Stimulated activated CD4-positive, alpha-beta T cell treated with anti-CD3 and anti-CD28 coated beads, Interleukin-12 subunit alpha, Interleukin-12 subunit beta, amount 100 ng/mL, for 48 hours (primary cell): ENCODE data around the gene SIRT3.

Experiments
- DNase-seq, 3 donors: peaks; one replicate each; pipeline ENCODE4 v3.0.0-alpha.2; 2020; ENCODE audit warnings: low read depth in 2 of 3, low spot score in 1 of 3

The SIRT3 gene

DNA sequence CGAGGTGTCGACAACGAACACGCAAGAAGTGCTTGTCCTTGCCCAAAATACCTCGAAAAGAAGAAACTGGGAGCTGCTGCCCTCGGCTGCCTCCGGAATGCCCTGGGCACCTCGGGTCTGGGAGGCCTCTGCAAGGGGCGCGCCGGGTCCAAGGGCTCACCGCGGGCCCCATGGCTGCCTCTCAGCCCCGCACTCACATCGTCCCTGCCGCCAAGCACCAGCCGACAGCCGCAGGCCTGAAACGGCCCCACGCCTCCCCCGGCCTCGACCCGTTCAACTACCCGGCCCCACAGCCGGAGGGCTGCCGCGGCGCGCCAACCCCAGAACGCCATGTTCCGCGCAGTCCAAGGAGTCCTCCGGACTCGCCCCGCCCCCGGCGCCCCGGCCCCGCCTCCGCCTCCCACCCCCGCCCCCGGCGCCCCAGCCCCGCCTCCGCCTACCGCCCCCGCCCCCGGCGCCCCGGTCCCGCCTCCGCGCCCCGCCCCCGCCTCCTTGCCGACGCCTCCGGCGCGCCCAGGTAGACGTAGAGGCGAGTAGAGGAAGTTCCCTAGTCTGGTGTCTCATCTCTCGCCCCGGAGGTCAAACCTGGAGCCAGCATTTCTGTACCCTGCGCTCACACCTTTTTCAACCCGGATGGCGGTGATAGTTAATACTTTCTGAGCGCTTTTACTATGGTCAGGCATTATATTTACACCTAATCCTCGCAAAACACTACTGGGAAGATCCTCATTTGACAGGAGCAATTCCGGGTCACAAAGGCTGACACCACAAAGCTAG is at the start of gene SIRT3:
SIRT3 (minus strand) TSS at position 346 of the 777 bp plus-strand sequence; CDS start at position 332, 14 bp downstream.
- peak in 2 of 3 donors; percentile 65 to 70 for DNase-seq

DNA sequence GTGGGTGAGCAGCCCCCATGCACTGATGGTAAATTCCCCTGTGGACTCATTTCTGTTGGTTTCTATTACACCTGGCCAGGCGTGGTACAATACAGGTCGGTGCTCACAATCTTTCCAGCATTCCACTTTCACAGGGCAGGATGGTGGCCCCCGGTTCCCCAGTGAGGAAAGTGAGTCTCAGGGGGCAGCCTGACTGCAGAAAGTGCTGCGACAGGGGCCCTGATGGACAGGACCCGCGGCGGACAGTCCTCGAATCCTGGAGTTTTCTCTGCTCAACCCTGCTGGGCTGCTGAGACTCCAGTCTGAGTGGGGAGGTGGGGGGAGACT is 49.7 kb upstream of the SIRT3 start:
- no peak for DNase-seq

DNA sequence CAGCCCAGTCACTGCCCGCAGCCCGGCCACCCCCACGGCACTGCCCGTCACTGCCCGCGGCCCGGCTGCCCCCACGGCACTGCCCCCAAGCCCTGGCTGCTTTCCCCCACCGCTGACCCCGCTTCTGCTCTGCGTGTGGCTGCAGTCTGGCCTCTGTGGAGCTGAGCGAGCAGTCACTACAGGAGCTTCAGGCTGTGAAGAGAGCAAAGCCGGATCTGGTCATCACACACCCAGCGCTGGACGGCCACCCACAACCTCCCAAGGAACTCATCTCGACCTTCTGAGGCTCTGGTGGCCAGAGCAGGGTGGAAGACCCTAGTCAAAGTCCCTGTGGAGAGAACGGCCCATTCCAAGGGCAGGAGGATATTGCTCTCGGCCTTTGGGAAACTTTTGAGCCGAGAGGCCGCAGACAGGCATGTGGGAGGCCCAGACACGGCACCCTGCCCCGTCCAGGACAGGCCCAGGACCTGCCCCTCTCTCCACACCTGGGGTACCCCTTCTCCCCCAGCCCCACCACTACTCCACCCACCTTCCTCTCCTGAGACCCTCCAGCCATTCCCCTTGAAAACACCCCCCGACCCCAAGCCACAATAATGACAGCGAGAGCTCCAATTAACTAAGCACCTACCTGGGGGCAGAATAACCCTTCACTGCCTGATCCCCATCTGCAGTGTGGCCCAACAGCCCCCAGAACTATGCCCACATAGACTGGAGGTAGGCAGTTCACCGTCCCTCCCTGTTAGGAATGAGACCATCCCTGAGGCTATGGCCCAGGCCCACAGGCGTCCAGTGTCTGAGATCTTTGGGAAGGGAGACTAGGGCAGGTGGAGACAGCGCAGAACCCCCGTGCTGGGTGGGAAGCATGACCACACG is 49.1 kb upstream of the SIRT3 start:
- DNase-seq = no peak

DNA sequence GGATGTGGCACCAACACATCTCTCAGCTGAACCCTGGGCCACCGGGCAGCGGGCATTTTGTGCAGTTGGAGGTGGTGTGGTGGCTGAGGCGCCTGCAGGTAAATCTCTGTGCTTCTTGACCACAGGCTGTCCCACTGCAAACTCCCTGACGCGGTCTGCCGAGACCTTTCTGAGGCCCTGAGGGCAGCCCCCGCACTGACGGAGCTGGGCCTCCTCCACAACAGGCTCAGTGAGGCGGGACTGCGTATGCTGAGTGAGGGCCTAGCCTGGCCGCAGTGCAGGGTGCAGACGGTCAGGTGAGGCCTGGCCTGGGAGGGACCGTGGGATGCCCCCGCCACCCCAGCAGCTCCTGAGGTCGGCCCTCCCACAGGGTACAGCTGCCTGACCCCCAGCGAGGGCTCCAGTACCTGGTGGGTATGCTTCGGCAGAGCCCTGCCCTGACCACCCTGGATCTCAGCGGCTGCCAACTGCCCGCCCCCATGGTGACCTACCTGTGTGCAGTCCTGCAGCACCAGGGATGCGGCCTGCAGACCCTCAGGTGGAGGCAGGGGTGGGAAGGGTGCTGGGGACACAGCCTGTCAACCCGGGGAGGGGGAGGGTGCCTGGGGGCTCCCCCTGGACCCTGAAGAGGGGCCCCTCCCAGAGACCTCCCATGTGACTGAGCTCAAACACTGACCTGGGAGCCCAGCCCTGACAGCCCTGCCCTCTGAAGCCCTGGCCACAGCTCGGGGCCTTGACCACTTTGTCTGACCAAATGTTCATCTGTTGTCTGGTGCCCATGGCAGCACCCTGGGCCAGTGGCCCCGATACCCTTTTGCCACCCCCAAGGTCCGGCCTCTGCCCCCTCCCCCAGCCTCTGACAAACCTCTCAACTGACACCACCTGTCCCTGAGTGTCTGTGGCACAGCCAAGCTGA is 48.2 kb upstream of the SIRT3 start:
- no peak for DNase-seq

DNA sequence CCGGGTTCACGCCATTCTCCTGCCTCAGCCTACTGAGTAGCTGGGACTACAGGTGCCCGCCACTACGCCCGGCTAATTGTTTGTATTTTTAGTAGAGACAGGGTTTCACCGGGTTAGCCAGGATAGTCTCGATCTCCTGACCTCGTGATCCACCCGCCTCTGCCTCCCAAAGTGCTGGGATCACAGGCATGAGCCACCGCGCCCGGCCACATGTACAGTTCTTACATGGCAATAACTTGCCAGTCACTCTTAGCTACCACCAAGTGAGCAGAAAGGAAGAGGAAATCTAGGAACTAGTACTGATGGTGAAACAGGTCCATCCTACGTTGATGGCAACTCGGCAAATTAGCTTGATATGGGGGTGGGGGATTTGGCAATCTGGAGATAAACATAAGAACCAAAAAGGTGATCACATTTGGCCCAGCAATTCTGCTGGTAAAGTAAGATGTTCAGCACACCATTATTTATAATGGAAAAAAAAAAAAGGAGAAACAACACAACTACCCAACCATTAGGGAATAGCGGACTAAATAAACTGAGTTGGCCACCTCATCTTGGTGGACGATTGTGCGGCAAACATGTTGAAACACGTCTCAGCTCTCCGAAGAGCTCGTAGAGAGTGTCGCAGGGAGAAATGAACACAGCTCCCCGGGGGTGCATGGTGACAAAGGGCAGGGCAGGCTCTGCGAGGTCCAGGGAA is 47.4 kb upstream of the SIRT3 start:
- no peak for DNase-seq

DNA sequence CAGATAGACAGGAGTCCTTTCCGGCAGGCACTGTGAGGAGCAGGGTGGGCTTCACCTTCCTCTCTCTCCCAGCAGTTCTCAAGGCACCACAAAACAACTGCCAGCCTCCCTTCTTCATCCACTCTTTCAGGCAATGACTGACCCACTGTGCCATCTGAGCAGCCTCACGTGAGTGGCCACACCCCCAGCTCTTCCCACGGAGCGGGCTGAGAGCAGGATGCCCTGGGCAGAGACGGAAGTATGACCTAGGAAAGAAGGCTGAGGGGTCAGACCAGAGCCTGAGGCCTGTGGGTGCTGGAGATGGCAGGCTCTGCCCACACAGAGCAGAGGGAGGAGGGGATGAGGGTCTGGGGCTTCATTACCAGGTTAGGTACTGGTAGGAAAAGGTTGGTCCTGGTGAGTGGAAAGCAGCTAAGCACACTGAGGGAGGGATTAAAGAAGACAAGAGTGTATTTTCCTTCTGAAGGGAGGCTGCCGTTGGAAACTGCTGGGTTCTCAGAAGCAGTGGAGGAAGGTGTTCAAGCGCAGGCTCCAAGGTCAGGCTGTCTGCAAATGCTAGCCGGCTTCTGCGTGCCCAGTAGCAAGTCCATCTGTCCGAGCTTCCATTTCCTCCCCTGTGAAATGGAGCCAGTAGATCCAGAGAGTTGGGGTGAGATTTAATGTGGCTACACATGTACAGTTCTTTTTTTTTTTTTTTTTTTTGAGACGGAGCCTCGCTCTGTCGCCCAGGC is 46.7 kb upstream of the SIRT3 start:
- DNase-seq = no peak

DNA sequence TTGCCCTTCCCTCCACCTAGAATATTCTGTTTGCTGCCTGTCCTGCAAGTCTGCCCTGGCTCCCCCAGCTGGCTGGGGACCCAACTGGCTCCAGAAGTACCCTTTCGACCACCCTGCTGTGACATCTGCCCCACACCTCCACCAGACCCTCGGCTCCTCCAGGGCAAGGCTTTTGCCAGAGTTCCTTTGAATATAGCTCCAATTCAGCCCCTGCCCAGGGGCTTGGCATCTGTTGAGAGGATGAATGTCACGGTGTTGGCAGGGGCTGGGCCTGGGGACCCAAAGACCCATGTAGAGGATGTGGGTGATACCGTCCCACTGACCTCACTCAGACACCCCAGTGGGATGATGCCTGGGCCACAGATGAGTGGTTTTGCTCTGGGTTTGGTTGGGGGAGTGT is 46.0 kb upstream of the SIRT3 start:
- no peak for DNase-seq

DNA sequence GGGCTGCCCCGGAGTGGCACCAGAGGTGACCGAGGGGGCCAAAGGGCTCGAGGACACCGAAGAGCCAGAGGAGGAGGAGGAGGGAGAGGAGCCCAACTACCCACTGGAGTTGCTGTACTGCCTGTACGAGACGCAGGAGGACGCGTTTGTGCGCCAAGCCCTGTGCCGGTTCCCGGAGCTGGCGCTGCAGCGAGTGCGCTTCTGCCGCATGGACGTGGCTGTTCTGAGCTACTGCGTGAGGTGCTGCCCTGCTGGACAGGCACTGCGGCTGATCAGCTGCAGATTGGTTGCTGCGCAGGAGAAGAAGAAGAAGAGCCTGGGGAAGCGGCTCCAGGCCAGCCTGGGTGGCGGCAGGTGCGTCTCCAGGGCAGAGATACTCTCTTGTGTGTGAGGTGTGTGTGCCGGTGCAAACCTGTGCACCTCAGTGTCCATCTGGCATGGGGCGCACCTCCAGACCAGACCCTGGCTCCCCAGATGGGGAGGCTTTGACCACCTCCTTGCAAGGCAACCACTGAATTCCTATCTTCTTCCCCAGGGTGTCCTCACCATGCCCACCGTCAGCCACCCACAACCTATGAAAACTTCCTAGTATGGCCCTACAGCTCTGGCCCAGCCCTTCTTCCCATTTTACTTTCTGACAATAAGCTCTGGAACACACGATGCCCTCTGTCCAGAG is 45.5 kb upstream of the SIRT3 start:
- DNase-seq = no peak

DNA sequence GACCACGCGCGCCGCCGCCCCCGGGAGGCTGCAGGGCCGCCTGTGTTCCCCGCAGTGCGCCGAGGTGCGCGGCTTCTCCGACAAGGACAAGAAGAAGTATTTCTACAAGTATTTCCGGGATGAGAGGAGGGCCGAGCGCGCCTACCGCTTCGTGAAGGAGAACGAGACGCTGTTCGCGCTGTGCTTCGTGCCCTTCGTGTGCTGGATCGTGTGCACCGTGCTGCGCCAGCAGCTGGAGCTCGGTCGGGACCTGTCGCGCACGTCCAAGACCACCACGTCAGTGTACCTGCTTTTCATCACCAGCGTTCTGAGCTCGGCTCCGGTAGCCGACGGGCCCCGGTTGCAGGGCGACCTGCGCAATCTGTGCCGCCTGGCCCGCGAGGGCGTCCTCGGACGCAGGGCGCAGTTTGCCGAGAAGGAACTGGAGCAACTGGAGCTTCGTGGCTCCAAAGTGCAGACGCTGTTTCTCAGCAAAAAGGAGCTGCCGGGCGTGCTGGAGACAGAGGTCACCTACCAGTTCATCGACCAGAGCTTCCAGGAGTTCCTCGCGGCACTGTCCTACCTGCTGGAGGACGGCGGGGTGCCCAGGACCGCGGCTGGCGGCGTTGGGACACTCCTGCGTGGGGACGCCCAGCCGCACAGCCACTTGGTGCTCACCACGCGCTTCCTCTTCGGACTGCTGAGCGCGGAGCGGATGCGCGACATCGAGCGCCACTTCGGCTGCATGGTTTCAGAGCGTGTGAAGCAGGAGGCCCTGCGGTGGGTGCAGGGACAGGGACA is 44.8 kb upstream of the SIRT3 start:
- no peak for DNase-seq

DNA sequence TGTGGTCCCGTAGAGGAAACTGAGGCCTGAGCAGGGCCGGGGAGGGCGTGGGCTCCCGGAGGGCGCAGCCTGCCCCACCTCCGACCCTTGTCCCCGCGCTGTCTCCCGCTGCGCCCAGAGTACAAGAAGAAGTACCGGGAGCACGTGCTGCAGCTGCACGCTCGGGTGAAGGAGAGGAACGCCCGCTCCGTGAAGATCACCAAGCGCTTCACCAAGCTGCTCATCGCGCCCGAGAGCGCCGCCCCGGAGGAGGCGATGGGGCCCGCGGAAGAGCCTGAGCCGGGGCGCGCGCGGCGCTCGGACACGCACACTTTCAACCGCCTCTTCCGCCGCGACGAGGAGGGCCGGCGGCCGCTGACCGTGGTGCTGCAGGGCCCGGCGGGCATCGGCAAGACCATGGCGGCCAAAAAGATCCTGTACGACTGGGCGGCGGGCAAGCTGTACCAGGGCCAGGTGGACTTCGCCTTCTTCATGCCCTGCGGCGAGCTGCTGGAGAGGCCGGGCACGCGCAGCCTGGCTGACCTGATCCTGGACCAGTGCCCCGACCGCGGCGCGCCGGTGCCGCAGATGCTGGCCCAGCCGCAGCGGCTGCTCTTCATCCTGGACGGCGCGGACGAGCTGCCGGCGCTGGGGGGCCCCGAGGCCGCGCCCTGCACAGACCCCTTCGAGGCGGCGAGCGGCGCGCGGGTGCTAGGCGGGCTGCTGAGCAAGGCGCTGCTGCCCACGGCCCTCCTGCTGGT is 44.0 kb upstream of the SIRT3 start:
- no peak for DNase-seq

DNA sequence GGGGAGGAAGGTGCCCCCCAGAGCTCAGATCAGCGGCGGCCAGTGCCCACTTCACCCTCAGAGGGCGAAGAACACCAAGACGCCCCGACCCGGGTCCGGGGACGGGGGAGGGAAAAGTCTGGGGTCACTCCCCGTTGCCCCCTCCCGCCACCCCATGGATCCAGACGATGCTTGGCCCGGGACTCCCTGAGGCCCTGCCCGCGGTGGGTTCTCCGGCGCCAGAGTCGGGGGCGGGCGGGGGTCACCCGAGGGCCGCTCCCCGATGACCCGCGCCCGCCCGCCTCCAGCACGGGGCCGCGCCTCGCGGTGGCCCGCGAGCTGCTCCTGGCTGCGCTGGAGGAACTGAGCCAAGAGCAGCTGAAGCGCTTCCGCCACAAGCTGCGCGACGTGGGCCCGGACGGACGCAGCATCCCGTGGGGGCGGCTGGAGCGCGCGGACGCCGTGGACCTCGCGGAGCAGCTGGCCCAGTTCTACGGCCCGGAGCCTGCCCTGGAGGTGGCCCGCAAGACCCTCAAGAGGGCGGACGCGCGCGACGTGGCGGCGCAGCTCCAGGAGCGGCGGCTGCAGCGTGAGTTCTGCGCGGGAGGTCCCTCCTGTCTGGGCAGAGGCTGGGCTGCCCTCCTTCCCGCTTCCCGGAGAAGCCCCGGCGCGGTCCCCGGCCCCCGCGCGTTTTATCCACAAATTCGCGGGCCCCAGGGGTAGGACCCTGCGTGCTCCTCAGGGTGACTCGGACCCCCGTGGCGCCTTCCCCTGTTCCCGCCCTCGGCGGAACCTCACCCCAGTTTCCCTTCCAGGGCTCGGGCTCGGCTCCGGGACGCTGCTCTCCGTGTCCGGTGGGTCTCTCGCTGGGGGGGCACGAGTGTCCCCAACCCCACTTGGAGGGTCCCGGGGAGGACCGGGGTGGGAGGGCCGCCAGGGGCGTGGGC is 43.2 kb upstream of the SIRT3 start:
- DNase-seq = no peak

DNA sequence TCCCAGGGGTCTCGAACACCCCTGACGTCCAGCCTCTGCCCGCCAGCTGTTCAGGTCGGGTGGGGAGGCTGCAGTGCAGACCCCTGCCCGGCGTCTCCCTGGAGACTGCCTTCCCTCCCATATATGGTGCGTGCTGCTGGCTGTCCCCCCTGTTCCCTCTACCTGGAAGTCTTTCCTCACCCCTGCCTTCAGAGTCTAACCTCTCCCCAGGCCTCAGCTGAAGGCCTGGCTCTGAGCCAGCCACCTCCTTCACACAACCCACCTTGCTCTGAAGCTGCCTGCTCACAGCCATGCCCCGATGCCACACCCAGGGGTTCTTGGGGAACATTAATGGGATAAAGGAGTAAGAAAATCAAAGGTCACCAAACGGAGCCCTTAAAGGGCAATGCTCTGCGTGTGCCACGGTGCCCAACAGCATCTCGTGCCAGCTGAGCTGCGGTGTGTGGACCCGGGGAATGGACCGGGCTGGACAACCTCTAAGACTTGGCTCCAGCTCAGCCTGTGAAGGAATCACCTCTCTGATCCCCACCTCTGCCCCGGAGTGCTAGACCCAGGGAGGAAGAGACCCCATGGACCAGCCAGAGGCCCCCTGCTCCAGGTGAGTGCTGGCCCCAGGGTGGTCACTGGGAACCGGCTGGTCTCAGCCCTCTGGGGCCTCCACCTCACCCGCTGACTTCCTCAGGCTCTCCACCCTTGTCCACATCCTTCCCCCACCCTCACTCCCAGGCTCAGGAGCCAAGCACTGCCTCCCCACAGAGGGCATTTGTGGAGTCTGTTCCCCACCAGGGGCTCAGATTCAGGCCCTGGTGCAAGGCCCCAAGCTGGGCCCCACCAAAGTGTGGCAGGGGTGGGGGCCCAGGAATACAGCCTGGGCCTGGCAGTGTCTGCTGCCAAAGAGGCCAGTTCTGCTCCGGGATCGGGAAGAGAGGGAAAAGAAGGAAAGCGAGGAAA is 42.1 kb upstream of the SIRT3 start, which contains the start of gene NLRP6:
NLRP6 (plus strand) TSS at position 407 of the 951 bp plus-strand sequence; CDS start at position 570, 163 bp downstream.
- no peak for DNase-seq

DNA sequence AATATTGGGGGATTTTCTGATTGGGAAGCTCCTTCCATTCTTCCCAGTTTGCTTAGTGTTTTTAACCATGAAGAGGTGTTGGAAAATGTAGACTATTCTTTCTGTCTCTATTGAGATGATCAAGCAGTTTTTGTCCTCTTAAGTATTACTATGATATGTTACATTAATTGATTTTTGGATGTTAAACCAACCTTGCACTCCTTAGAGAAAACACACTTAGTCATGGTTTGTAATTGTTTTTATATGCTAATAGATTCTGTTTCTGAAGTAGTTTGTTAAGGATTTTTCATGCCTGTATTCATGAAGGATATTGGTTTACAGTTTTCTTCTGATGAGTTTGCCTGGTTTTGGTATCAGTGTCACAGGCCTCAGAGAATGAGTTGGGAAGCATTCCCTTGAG is 40.1 kb upstream of the SIRT3 start:
- DNase-seq = no peak

DNA sequence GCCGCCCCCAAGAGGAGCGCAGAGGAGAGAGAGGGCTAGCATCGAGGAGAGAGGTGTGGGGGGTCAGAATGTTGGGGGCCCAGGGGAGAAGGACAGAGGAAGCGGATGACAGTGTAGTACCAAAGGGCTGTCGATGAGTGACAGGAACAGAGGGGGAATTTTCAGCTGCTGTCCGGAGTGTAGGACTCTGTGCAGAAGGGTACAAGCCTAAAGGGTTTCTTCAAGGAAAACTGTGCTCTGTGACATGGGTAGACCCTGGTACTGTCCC is 36.7 kb upstream of the SIRT3 start:
- DNase-seq = no peak

DNA sequence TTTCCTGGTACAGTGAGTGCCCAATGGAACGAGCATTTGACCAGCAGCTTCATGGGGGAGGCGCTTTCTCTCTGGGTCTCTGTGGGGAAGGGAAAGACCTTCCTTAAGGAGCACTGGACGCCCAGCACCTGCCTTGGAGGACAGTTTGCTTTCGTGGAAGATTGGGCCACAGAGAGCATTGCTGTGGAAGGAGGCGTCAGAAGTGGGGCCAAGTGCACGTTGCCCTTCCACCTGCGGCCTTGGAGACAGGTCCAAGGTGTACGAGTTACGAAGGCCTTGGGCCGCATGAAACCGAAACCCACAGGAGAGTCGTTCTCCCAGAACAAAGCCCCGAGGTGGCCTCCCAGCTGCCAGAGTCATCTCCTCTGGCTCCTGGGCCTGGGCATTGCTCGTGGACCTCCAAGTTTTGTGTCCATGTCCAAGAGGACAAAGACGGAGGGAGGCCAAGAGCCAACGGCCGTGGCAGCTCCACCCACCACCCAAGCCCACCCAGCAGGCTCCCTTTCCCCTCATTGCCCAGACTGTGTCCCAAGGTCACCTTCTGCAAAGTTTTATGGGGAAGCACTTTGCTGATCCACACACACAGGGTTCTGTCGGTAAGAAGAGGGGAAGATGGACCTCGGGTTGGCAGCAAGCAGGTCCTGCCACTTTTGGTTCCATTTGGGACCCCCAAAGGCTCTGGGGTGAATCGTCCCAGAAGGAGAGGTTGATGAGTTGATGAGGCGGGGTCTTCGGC is 36.2 kb upstream of the SIRT3 start:
- no peak for DNase-seq
